ENCODE data around the gene DRAP1. TPM values are rescaled to one million over a fixed set of nuclear protein-coding genes. Genes with fewer than 3 reads are reported as not detected.

DRAP1 gene
- total RNA-seq, 1 experiment from 2014 or later = 581 TPM

DNA sequence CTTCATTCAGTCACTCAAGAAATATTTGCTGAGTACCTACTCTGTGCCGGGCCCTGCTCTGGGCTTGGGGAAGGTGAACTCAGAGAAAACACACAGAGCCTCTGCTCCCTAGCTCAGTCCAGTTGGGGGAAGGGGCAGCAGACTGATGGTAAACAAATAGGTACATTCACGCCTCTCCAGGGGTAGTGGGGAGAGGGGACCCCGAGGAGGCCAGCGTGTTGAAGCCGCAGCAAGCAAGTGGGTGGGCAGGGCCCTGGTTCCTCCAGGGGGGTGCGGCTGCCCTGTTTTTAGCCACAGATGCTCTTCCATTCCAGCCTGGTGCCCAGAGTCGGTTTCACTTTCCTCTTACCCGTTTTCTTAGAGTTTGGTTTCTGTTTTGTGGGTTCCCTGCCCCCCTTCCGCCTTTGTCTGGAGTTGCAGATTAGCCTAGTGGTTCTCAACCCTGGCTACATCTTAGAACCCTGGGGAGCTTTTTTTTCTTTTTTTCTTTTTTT is 8.7 kb downstream of the DRAP1 start:
- TF ChIP-seq POLR2AphosphoS5 (IDR thresholded peaks at IDR 0.05; ENCODE audit: low read depth, low read length) = peak; percentile 40; the same call in 1 of the 2 replicates
- TF ChIP-seq, protein P1, sequence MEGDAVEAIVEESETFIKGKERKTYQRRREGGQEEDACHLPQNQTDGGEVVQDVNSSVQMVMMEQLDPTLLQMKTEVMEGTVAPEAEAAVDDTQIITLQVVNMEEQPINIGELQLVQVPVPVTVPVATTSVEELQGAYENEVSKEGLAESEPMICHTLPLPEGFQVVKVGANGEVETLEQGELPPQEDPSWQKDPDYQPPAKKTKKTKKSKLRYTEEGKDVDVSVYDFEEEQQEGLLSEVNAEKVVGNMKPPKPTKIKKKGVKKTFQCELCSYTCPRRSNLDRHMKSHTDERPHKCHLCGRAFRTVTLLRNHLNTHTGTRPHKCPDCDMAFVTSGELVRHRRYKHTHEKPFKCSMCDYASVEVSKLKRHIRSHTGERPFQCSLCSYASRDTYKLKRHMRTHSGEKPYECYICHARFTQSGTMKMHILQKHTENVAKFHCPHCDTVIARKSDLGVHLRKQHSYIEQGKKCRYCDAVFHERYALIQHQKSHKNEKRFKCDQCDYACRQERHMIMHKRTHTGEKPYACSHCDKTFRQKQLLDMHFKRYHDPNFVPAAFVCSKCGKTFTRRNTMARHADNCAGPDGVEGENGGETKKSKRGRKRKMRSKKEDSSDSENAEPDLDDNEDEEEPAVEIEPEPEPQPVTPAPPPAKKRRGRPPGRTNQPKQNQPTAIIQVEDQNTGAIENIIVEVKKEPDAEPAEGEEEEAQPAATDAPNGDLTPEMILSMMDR (IDR thresholded peaks at IDR 0.05) = no peak
- Histone ChIP-seq H3K4me1 (ENCODE audit: control insufficient read depth, insufficient read depth, low read length) (peaks cover 14% of the 10 kb centered on the region), H3K9me3 (ENCODE audit: control insufficient read depth, insufficient read depth, low read depth, low read length) (no peaks in the 10 kb centered on the region), H3K27ac (ENCODE audit: low read length) (no peak overlapping the region), H3K4me3 (ENCODE audit: low read depth in 2 of 2, low read length in 2 of 2) (no peak overlapping the region), H3K36me3 (ENCODE audit: control insufficient read depth, insufficient read depth, low read length) (no peaks in the 10 kb centered on the region), H3K27me3 (ENCODE audit: control insufficient read depth, insufficient read depth, low read length) (no peaks in the 10 kb centered on the region)
- POLR2A ChIA-PET = no interaction called here
- no TSS peak for BruUV-seq (replicated peaks)
- in situ Hi-C loops (cut with HindIII; ENCODE audit: low pct_unique_long_range_greater_than_20kb, low sequenced_read_pairs) = no loop called here
- intact Hi-C loops (cut with micrococcal nuclease; ENCODE audit: unreplicated experiment) = no loop called here
- DNase-seq (ENCODE audit: low read depth, low spot score) (no peak), ATAC-seq (peak; percentile 31)
- CTCF ChIA-PET = interaction anchor here (0.7 kb wide), 1 partner anchor 22 kb away, joined by 3 read pairs; no protein-coding TSS in a partner anchor

GRCh38 chr11:65928667-65929066 is 9.4 kb downstream of the DRAP1 start:
- peaks cover 14% of the 10 kb centered on the region for H3K4me1 ChIP-seq (ENCODE audit: control insufficient read depth, insufficient read depth, low read length)
- H3K27me3 ChIP-seq (ENCODE audit: control insufficient read depth, insufficient read depth, low read length) = no peaks in the 10 kb centered on the region
- in situ Hi-C loops (cut with HindIII; ENCODE audit: low pct_unique_long_range_greater_than_20kb, low sequenced_read_pairs) = no loop called here
- no peak for TF ChIP-seq TCF7L2 (IDR thresholded peaks at IDR 0.05; ENCODE audit: low read depth, low read length)
- no peak for TF ChIP-seq POLR2AphosphoS5 (IDR thresholded peaks at IDR 0.05; ENCODE audit: low read depth, low read length)
- no peak for TF ChIP-seq REST (IDR thresholded peaks at IDR 0.05; ENCODE audit: insufficient read depth in 1 of 2, low read depth in 2 of 2, low read length in 1 of 2)
- TF ChIP-seq, protein P1 (IDR thresholded peaks at IDR 0.05) = no peak
- no peak for TF ChIP-seq SIN3A (IDR thresholded peaks at IDR 0.05; ENCODE audit: borderline replicate concordance, insufficient read depth, low read depth, low read length)
- no peak overlapping the region for H3K4me3 ChIP-seq (ENCODE audit: low read depth in 2 of 2, low read length in 2 of 2)
- POLR2A ChIA-PET = interaction anchor here (0.6 kb wide), 1 partner anchor 76 kb away, joined by 4 read pairs; no protein-coding TSS in a partner anchor
- H3K36me3 ChIP-seq (ENCODE audit: control insufficient read depth, insufficient read depth, low read length) = no peaks in the 10 kb centered on the region
- no peak overlapping the region for H3K27ac ChIP-seq (ENCODE audit: low read length)
- CTCF ChIA-PET = no interaction called here
- DNase-seq (ENCODE audit: low read depth, low spot score) (no peak), ATAC-seq (no peak)
- intact Hi-C loops (cut with micrococcal nuclease; ENCODE audit: unreplicated experiment) = no loop called here
- no peaks in the 10 kb centered on the region for H3K9me3 ChIP-seq (ENCODE audit: control insufficient read depth, insufficient read depth, low read depth, low read length)
- BruUV-seq (replicated peaks) = no TSS peak

Data from Panc1 (cell line).